MM.1S (cell line): ENCODE measurements around the gene DENND2A.

Experiments used
- EZH2 ChIP-seq: fragments of 300-600 bp; sonication (generic); optimal IDR thresholded peaks from 2 replicates; pipeline ENCODE3; 2017; ENCODE audit warnings: low read depth, mild to moderate bottlenecking, antibody characterized with exemption, low read length, mixed read lengths
- EZH2phosphoT487 ChIP-seq: fragments of 300-600 bp; sonication (generic); IDR thresholded peaks from 2 replicates; pipeline ENCODE4 v1.6.1; 2018; ENCODE audit warnings: antibody characterized with exemption, low read length
- TF ChIP-seq, protein P1 (sequence below): fragments of 300-600 bp; sonication (generic); IDR thresholded peaks from 2 replicates; pipeline ENCODE4 v1.5.1; 2016; ENCODE audit warnings: antibody characterized with exemption, low read length, mixed read lengths

DNA sequence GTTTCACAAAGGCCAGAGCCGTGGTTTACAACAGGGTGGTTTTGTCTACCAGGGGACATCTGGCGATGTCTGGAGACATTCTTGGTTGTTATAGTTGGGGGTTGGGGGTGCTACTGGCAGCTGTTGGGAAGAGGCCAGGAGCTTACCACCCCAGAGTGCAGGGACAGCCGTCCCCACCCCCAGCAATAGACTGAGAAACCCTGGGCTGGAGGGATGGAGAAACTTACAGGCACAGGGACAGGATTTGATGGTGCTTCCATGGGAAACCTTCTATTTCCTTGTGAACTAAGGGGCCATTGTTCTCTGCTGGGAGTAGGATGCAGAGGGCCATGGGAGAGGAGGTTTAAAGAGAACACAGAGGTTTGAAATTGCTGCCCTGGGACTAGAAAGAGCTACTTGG lies 43.0 kb upstream of the DENND2A start:
- no peak for TF ChIP-seq EZH2
- TF ChIP-seq, protein P1, sequence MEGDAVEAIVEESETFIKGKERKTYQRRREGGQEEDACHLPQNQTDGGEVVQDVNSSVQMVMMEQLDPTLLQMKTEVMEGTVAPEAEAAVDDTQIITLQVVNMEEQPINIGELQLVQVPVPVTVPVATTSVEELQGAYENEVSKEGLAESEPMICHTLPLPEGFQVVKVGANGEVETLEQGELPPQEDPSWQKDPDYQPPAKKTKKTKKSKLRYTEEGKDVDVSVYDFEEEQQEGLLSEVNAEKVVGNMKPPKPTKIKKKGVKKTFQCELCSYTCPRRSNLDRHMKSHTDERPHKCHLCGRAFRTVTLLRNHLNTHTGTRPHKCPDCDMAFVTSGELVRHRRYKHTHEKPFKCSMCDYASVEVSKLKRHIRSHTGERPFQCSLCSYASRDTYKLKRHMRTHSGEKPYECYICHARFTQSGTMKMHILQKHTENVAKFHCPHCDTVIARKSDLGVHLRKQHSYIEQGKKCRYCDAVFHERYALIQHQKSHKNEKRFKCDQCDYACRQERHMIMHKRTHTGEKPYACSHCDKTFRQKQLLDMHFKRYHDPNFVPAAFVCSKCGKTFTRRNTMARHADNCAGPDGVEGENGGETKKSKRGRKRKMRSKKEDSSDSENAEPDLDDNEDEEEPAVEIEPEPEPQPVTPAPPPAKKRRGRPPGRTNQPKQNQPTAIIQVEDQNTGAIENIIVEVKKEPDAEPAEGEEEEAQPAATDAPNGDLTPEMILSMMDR = no peak
- no peak for TF ChIP-seq EZH2phosphoT487
